DND-41 (cell line): ENCODE data around the gene LMF2.
"Not testable (repeated sequence)": the region's sequence is repeated elsewhere in the genome, so short reads cannot be mapped to it uniquely, and the experiment has no call there.

Experiments
- ATAC-seq: fragments of 200-7000 bp; cut with Tn5 transposase; 3 replicates; pipeline ENCODE4 v1.9.1; 2021; ENCODE audit warnings: low read depth; ENCODE audit not compliant: insufficient read depth
- DNase-seq: peaks from one replicate; pipeline ENCODE4 v3.0.0-alpha.2; 2020
- H2AFZ ChIP-seq: 2 replicates; pipeline ENCODE4 v1.6.0; 2012; ENCODE audit warnings: low read depth, low read length
- H3K27ac ChIP-seq: 2 replicates; pipeline ENCODE4 v1.5.1; 2012; ENCODE audit warnings: low read length, inconsistent platforms
- H3K27me3 ChIP-seq: fragments of 200-600 bp; sonication (generic); 2 replicates; pipeline ENCODE4 v1.6.0; 2012; ENCODE audit warnings: low read length, mild to moderate bottlenecking, inconsistent platforms; ENCODE audit not compliant: insufficient read depth, poor library complexity
- H3K36me3 ChIP-seq: 2 replicates; pipeline ENCODE4 v1.5.1; 2012; ENCODE audit warnings: low read length, inconsistent platforms; ENCODE audit not compliant: insufficient read depth
- H3K4me1 ChIP-seq: 2 replicates; pipeline ENCODE4 v1.5.1; 2012; ENCODE audit warnings: mild to moderate bottlenecking, low read length; ENCODE audit not compliant: insufficient read depth
- H3K4me2 ChIP-seq: 2 replicates; pipeline ENCODE4 v1.6.0; 2012; ENCODE audit warnings: mild to moderate bottlenecking, moderate library complexity, low read length, inconsistent platforms; ENCODE audit not compliant: insufficient read depth
- H3K4me3 ChIP-seq, 2 experiments: fragments of 200-600 bp in 1 of 2; shearing (Covaris generic) in 1 of 2; 2 replicates each; pipeline ENCODE4 v1.5.1; 2012 to 2016; ENCODE audit warnings: inconsistent platforms in 2 of 2, low read length in 2 of 2, mild to moderate bottlenecking in 2 of 2, low read depth in 1 of 2, moderate library complexity in 1 of 2
- H3K79me2 ChIP-seq: 2 replicates; pipeline ENCODE4 v1.6.0; 2012; ENCODE audit warnings: low read length, inconsistent platforms; ENCODE audit not compliant: insufficient read depth
- H3K9ac ChIP-seq: 2 replicates; pipeline ENCODE4 v1.6.0; 2012; ENCODE audit warnings: low read depth, mild to moderate bottlenecking, inconsistent platforms, low read length, moderate library complexity
- H3K9me3 ChIP-seq: 2 replicates; pipeline ENCODE4 v1.5.1; 2012; ENCODE audit warnings: low read length, moderate library complexity, mild to moderate bottlenecking, inconsistent platforms; ENCODE audit not compliant: insufficient read depth, severe bottlenecking
- H4K20me1 ChIP-seq: 2 replicates; pipeline ENCODE4 v1.6.0; 2012; ENCODE audit warnings: low read length; ENCODE audit not compliant: insufficient read depth
- EZH2 ChIP-seq: IDR thresholded peaks from 3 replicates; pipeline ENCODE4 v1.6.1; 2012; ENCODE audit warnings: borderline replicate concordance, low read depth, mild to moderate bottlenecking, moderate library complexity, low read length, inconsistent platforms; ENCODE audit not compliant: severe bottlenecking
- TF ChIP-seq, protein P1 (sequence below): IDR thresholded peaks from 2 replicates; pipeline ENCODE4 v1.5.1; 2012; ENCODE audit warnings: borderline replicate concordance, low read length, moderate library complexity, mild to moderate bottlenecking; ENCODE audit not compliant: poor library complexity, severe bottlenecking; ENCODE audit errors: extremely low read depth

Gene LMF2

GRCh38 chr22:50542416-50542927 is 35.0 kb upstream of the LMF2 start:
- no peaks in the 10 kb centered on the region for H3K79me2 ChIP-seq
- H3K27ac ChIP-seq: no peak overlapping the region
- H2AFZ ChIP-seq: no peak overlapping the region
- TF ChIP-seq, protein P1, sequence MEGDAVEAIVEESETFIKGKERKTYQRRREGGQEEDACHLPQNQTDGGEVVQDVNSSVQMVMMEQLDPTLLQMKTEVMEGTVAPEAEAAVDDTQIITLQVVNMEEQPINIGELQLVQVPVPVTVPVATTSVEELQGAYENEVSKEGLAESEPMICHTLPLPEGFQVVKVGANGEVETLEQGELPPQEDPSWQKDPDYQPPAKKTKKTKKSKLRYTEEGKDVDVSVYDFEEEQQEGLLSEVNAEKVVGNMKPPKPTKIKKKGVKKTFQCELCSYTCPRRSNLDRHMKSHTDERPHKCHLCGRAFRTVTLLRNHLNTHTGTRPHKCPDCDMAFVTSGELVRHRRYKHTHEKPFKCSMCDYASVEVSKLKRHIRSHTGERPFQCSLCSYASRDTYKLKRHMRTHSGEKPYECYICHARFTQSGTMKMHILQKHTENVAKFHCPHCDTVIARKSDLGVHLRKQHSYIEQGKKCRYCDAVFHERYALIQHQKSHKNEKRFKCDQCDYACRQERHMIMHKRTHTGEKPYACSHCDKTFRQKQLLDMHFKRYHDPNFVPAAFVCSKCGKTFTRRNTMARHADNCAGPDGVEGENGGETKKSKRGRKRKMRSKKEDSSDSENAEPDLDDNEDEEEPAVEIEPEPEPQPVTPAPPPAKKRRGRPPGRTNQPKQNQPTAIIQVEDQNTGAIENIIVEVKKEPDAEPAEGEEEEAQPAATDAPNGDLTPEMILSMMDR: no peak
- TF ChIP-seq EZH2: no peak
- H3K9me3 ChIP-seq: no peaks in the 10 kb centered on the region
- DNase-seq (no peak), ATAC-seq (no peak)
- no peak overlapping the region for H3K9ac ChIP-seq
- peaks cover 13% of the 10 kb centered on the region for H3K27me3 ChIP-seq
- no peak overlapping the region for H3K4me2 ChIP-seq
- no peaks in the 10 kb centered on the region for H3K36me3 ChIP-seq
- H3K4me1 ChIP-seq: peaks cover 21% of the 10 kb centered on the region
- H4K20me1 ChIP-seq: peaks cover 7% of the 10 kb centered on the region
- H3K4me3 ChIP-seq: no peak overlapping the region

DNA sequence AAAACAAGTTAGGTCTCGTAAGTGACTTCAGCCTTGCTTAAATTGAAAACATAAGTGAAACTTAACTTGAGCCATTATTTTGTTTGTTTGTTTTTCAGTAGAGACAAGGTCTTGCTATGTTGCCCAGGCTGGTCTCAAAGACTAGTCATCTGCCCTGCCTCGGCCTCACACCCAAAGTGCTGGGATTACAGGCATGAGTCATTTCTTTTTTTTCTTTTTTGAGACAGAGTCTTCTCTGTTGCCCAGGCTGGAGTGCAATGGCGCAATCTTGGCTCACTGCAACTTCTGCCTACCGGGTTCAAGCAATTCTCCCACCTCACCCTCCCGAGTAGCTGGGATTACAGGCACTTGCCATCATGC is 34.1 kb upstream of the LMF2 start:
- H3K27ac ChIP-seq, H3K36me3 ChIP-seq, ATAC-seq, DNase-seq, H4K20me1 ChIP-seq, H3K4me3 ChIP-seq, H3K4me2 ChIP-seq, H3K9me3 ChIP-seq, H3K79me2 ChIP-seq, H3K9ac ChIP-seq, H2AFZ ChIP-seq: not testable (repeated sequence)
- Histone ChIP-seq H3K4me1 (peaks cover 21% of the 10 kb centered on the region), H3K27me3 (peaks cover 13% of the 10 kb centered on the region)

DNA sequence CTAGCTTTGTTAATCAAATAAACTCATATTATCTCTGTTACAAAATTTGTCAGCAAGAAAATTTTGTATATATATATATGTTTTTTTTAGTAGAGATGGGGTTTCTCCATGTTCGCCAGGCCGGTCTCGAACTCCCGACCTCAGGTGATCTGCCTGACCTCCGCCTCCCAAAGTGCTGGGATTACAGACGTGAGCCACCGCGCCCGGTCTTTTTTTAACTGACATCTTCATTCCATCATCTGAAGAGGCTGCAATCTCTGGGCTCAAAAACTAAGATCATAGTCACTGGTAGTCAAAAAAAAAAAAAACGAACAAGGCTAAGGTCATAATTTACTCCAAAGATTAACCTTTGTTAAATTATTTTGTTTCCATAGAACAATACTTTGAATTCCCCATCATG is 32.9 kb upstream of the LMF2 start:
- Histone ChIP-seq H3K27ac (no peak overlapping the region), H3K36me3 (no peaks in the 10 kb centered on the region), H3K4me3 (no peak overlapping the region), H3K9ac (no peak overlapping the region), H4K20me1 (peaks cover 7% of the 10 kb centered on the region), H3K4me2 (no peak overlapping the region), H3K9me3 (no peaks in the 10 kb centered on the region), H2AFZ (no peak overlapping the region), H3K4me1 (peaks cover 13% of the 10 kb centered on the region), H3K27me3 (peaks cover 13% of the 10 kb centered on the region), H3K79me2 (no peaks in the 10 kb centered on the region)
- DNase-seq (no peak), ATAC-seq (no peak)
- TF ChIP-seq, protein P1: no peak
- no peak for TF ChIP-seq EZH2

DNA sequence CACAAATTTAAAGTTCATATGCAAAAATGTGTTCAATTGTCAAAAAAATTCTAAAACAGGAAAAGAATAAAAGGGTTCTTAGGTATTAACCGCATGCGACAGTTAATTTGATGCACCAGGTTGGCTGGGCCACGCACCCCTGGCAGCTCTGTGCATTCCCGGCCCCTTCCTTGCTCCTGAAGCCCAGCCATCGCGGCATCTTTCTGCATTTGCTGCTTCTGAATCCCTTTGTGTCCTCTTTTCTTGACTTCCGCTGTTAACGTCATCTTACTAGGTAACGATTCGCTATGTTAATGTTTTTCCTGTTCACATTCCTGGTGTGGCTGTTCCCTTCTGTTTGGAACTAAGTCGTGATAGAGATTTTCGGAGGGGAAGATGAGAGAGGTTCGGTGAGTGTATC is 30.3 kb upstream of the LMF2 start:
- ATAC-seq (no peak), DNase-seq (no peak)
- Histone ChIP-seq H3K79me2 (no peaks in the 10 kb centered on the region), H3K36me3 (no peaks in the 10 kb centered on the region), H3K9ac (no peak overlapping the region), H3K4me1 (no peaks in the 10 kb centered on the region), H3K9me3 (no peaks in the 10 kb centered on the region), H3K4me2 (no peak overlapping the region), H3K27ac (no peak overlapping the region), H3K4me3 (no peak overlapping the region), H3K27me3 (no peaks in the 10 kb centered on the region), H2AFZ (no peak overlapping the region), H4K20me1 (no peaks in the 10 kb centered on the region)
- no peak for TF ChIP-seq EZH2
- TF ChIP-seq, protein P1: no peak
